ENCODE measurements around the gene TBX10.
"Not testable (repeated sequence)": the region's sequence is repeated elsewhere in the genome, so short reads cannot be mapped to it uniquely, and the experiment has no call there.

The TBX10 gene

GRCh38 chr11:67605231-67606011 lies 34.1 kb downstream of the TBX10 start:
- FAIRE-seq (no peak), DNase-seq (ENCODE audit: insufficient read length, low spot score) (no peak)
- no peak for TF ChIP-seq POLR2A (IDR thresholded peaks at IDR 0.05; ENCODE audit: low read depth, low read length)

- FAIRE-seq (no peak), DNase-seq (ENCODE audit: insufficient read length, low spot score) (no peak)
- no peak for TF ChIP-seq POLR2A (IDR thresholded peaks at IDR 0.05; ENCODE audit: low read depth, low read length)
Observed at GRCh38 chr11:67604815-67605214, 34.7 kb downstream of the TBX10 start.

- DNase-seq (ENCODE audit: insufficient read length, low spot score); FAIRE-seq: not testable (repeated sequence)
Observed at GRCh38 chr11:67604119-67604518, 35.4 kb downstream of the TBX10 start.

GRCh38 chr11:67601098-67601497 lies 38.5 kb downstream of the TBX10 start:
- DNase-seq (ENCODE audit: insufficient read length, low spot score): no peak
- FAIRE-seq: no peak
- no peak for TF ChIP-seq POLR2A (IDR thresholded peaks at IDR 0.05; ENCODE audit: low read depth, low read length)

GRCh38 chr11:67600324-67601029 lies 39.1 kb downstream of the TBX10 start:
- no peak for DNase-seq (ENCODE audit: insufficient read length, low spot score)
- no peak for TF ChIP-seq POLR2A (IDR thresholded peaks at IDR 0.05; ENCODE audit: low read depth, low read length)
- no peak for FAIRE-seq

GRCh38 chr11:67599149-67599548 lies 40.4 kb downstream of the TBX10 start:
- DNase-seq (ENCODE audit: insufficient read length, low spot score) (no peak), FAIRE-seq (no peak)
- TF ChIP-seq POLR2A (IDR thresholded peaks at IDR 0.05; ENCODE audit: low read depth, low read length): no peak

- not testable (repeated sequence) for FAIRE-seq; DNase-seq (ENCODE audit: insufficient read length, low spot score)
Observed at GRCh38 chr11:67597963-67598362, 41.6 kb downstream of the TBX10 start.

GRCh38 chr11:67597458-67597857 lies 42.1 kb downstream of the TBX10 start:
- not testable (repeated sequence) for DNase-seq (ENCODE audit: insufficient read length, low spot score); FAIRE-seq

- FAIRE-seq: no peak
- DNase-seq (ENCODE audit: insufficient read length, low spot score): no peak
- no peak for TF ChIP-seq POLR2A (IDR thresholded peaks at IDR 0.05; ENCODE audit: low read depth, low read length)
Observed at GRCh38 chr11:67596753-67597300, 42.7 kb downstream of the TBX10 start.

GRCh38 chr11:67594480-67594879 lies 45.1 kb downstream of the TBX10 start:
- TF ChIP-seq POLR2A (IDR thresholded peaks at IDR 0.05; ENCODE audit: low read depth, low read length): no peak
- DNase-seq (ENCODE audit: insufficient read length, low spot score): no peak
- no peak for FAIRE-seq

- no peak for FAIRE-seq
- DNase-seq (ENCODE audit: insufficient read length, low spot score): no peak
- no peak for TF ChIP-seq POLR2A (IDR thresholded peaks at IDR 0.05; ENCODE audit: low read depth, low read length)
Observed at GRCh38 chr11:67593565-67593905, 46.0 kb downstream of the TBX10 start.

- no peak for DNase-seq (ENCODE audit: insufficient read length, low spot score)
- TF ChIP-seq POLR2A (IDR thresholded peaks at IDR 0.05; ENCODE audit: low read depth, low read length): no peak
Observed at GRCh38 chr11:67592880-67593564, 46.5 kb downstream of the TBX10 start.

GRCh38 chr11:67588899-67589415 lies 50.6 kb downstream of the TBX10 start:
- not testable (repeated sequence) for DNase-seq (ENCODE audit: insufficient read length, low spot score); FAIRE-seq

More at GRCh38 chr11:67592880-67593564, 46.5 kb downstream of the TBX10 start:
- FAIRE-seq: no peak

GRCh38 chr11:67588136-67588503 lies 51.4 kb downstream of the TBX10 start:
- FAIRE-seq (no peak), DNase-seq (ENCODE audit: insufficient read length, low spot score) (no peak)
- TF ChIP-seq POLR2A (IDR thresholded peaks at IDR 0.05; ENCODE audit: low read depth, low read length): no peak
